Ramos (cell line): ENCODE results near the gene TSPAN32.

Experiments
- in situ Hi-C: fragments of 300-500 bp; cut with MboI; formaldehyde crosslinking; loops from one replicate; pipeline ENCODE4 v1.14.3; 2022; ENCODE audit warnings: low sequenced_read_pairs; ENCODE audit not compliant: unreplicated experiment

TSPAN32 gene

DNA sequence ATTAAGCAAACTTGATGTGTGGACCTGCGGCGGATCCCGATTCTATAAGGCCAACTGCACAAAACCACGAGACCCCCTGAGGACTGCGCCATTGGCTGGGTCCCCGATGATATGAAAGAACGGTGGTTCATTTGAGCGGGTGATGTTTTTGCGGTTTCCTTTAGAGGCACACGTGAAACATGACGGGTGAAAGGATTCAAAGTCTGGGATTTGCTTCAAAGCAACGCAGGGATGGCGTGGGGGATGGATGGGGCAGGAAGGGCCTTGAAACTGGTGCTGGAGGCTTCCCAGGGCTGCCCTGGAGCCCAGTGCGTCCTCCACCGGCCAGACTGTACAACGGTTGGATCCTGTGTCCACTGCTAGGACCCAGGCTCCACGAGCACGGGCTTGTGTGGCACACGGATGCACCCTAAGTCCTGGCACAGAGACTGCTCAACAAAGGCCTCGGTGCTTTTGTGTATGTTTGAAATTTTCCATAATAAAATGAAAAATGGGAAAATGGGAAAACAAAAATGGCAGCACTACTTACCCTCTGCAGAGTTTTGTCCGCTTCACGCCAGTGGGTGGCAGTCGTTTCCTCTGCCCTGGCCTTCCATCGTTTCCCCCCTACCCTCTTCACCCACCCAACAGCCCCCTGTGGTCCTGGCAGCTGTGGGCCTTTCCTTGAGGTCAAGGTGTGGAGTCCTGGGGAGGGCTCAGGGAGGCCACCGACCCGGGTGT lies 35.1 kb upstream of the TSPAN32 start:
- in situ Hi-C loops = no loop called here

DNA sequence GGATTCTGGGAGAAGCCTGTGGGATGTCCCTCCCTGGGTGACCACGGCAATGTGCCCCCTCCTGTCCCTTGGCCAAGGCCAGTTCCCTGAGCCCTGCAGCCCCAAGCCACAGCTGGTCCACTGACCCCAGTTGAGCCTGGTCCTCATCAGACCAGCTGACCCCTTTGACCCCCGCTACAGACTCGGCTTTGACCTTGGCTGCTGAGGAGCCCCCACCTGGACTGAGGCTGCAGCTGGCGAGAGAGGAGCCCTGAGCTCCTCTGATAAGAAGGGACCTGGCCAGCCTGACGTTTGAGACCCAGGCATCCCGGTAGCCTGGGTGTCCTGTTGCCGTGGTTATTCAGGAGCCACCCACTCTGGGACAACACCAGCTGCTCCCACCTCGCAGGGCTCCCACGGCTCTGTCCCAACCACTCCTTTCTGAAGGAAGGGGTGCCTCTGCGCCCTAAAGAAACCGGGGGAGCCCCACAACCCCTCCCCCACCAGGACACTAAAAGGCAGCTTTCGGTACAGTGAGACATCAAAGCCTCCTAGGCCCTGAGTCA lies 34.4 kb upstream of the TSPAN32 start:
- in situ Hi-C loops = no loop called here

- in situ Hi-C loops = no loop called here
Measured at GRCh38 chr11:2267851-2268728, 33.7 kb upstream of the TSPAN32 start.

GRCh38 chr11:2268729-2269600 lies 32.8 kb upstream of the TSPAN32 start:
- in situ Hi-C loops = no loop called here

- in situ Hi-C loops = no loop called here
Measured at GRCh38 chr11:2269601-2270321, 32.1 kb upstream of the TSPAN32 start.

- in situ Hi-C loops = no loop called here
Measured at GRCh38 chr11:2270322-2271076, 31.3 kb upstream of the TSPAN32 start, which contains the start of gene ASCL2. ASCL2 (minus strand) TSS chr11:2270588; CDS start chr11:2270332, 256 bp downstream.

DNA sequence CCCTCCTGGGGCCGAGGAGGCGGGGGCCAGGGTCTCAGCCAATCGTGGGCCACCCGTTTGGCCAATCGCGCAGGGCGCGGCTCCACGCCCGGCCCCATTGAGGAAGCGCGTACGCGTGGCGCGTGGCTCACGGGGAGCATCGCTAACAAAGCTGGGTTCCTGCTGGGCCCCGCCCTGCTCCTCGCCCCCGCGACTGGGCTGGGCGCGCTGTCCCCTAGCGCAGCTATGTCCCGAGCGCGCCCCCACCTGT lies 30.8 kb upstream of the TSPAN32 start:
- in situ Hi-C loops = no loop called here

DNA sequence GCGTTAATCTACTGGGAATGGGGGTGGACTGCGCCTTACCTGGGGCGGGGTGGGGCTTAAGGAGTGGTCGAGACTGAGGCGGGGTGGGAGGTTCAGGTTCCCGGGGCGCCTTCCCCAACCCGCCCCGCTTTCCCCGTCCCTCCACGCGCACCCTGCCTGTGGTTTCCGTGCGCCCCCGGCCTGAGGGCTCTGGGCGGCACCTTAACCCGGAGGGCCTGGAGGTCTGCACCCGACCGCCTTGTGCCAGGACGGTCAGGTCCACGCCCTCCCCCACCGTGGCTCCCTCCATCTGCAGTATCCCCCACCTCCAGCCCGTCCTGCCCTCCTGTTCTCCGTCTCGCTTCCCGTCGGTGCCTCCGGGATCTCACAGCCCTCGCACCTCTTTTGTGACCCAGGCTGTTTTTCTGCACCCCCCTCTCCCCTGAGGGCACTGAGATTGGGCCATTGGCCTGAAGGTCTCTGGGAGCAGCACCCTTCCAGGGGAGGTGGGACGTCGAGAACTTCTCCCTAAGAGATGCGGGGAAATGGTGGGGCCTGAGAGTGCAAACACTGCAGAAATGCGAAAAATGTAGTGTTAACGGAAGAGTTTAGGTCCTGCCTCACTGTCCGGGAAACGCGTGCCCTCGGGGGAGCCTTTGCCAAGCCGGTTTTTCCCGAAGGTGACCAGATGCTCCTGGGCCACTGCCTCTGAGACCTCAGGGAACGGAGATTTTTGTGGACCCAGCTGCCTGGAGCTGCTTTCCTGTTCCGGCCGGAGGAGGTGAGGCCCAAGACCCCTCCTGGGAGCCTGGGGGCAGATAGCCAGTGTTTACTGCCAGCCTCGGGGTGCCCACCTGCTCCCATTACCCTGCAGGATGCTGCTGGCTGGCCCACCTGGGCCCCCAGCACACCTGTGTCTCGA lies 30.2 kb upstream of the TSPAN32 start:
- in situ Hi-C loops = no loop called here

GRCh38 chr11:2272228-2272945 lies 29.4 kb upstream of the TSPAN32 start:
- in situ Hi-C loops = no loop called here

DNA sequence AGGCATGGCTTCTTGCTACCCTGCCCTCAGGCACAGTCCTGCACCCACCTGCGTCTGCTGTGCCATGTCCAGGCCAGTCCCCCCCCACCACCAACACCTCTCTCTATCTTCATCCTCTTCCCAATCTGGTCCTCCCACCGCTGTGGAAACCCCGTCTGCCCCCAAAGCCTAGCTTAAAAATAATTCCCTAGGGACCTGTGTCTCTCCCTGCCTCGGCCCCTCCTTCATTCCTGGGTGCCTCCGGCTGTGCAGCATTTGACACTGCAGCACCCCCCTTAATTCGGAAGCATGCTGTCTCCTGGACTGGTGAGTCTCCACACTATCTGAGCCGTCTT lies 28.9 kb upstream of the TSPAN32 start:
- in situ Hi-C loops = no loop called here

DNA sequence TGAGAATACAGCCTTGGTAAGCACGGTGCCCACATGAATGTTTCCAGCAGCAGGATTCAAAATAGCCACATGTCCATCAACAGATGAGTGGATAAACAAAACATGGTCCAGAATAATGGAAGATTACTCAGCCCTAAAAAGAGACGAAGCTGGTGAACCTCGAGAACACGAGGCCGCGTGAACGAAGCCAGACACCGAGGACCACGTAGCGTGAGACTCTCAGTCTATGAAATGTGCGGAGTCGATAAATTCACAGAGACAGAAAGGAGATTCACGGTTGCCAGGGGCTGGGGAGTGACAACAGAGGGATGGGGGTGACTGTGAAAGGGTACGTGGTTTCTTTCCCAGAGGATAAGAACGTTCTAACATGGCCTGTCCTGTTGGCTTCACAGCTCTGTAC lies 28.5 kb upstream of the TSPAN32 start:
- in situ Hi-C loops = no loop called here

- in situ Hi-C loops = no loop called here
Measured at GRCh38 chr11:2273771-2274170, 28.0 kb upstream of the TSPAN32 start.

DNA sequence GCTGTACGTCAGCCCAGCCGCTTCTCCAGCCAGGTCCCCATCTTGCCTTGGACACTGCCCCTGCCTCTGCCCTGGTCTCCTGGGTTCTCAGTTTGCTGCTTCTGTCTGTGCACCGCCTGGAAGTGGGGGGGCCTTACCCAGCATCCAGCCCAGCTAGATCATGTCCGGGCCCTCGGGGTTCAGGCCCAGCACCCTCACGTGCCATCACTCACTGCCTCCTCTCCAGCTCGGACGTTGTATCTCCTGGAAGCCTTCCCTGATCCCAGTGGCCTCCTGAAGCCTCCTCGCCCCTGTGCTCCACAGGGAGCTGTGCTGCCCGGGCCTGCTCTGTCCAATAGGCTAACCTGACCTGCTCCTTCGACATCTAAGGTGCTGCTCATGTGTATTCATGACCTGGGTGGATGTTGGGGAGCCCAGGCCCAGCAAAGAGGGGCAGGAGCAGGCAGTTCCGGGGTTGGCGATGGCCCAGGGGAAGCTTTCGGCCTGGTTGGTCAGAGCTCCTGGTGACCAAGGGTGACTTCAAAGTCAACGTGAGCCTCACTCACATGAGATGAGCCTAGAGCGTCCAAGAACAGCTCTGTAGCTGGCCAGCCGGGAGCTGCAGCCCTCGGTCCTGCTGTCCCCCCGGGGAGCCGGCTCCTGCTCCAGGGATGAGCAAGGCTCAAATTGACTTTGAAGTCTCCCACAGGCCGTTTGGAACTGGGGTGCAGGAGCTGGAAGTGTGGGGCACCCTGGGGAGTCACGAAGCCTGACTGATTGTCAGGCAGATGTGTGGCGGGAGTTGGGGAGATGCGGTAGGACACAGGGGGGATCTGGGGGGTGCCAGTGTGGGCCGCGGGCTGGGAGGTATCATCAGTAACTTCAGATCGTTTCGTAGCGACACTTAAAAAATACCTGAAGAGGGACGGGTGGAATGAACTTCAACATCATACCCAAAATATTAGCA lies 26.2 kb upstream of the TSPAN32 start:
- in situ Hi-C loops = no loop called here

GRCh38 chr11:2276280-2277007 lies 25.4 kb upstream of the TSPAN32 start:
- in situ Hi-C loops = no loop called here

DNA sequence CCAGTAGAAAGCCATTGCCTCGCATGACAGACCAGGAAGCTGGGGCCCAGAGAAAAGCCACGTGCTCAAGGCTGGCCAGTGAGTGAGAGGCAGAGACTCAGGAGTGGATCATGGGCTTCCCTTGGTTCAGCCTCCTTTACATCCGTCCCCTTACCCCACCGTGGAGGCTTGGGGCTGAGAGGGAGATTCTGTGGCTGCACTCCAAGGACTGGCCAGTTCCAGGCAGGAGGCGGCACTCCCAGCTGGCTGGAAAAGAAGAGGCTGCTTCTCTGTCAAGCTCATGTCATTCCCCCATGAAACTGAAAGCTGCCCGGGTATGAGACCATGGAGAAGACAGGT lies 24.8 kb upstream of the TSPAN32 start:
- in situ Hi-C loops = no loop called here

GRCh38 chr11:2277933-2278523 lies 23.8 kb upstream of the TSPAN32 start:
- in situ Hi-C loops = no loop called here
